OCI-LY1 (cell line): ENCODE measurements around the gene SHMT2.

Experiments used
- H2AFZ ChIP-seq: fragments of 200-600 bp; sonication (generic), shearing (Covaris generic); 2 replicates; pipeline ENCODE4 v1.6.0; 2014; ENCODE audit warnings: antibody characterized with exemption, mild to moderate bottlenecking, low read length
- H3F3A ChIP-seq: fragments of 200-600 bp; sonication (generic), shearing (Covaris generic); 2 replicates; pipeline ENCODE4 v1.6.0; 2014; ENCODE audit warnings: mild to moderate bottlenecking, antibody characterized with exemption, low read length, moderate library complexity; ENCODE audit not compliant: insufficient read depth
- H3K27ac ChIP-seq: fragments of 200-600 bp; sonication (generic); 2 replicates; pipeline ENCODE4 v1.5.1; 2014; ENCODE audit warnings: low read length, mixed run types, mild to moderate bottlenecking, low read depth; ENCODE audit not compliant: poor library complexity, severe bottlenecking
- H3K27me3 ChIP-seq: fragments of 200-600 bp; sonication (generic); 2 replicates; pipeline ENCODE4 v1.6.0; 2014; ENCODE audit warnings: antibody characterized with exemption, mild to moderate bottlenecking, low read length, moderate library complexity; ENCODE audit not compliant: insufficient read depth
- H3K36me3 ChIP-seq: fragments of 200-600 bp; sonication (generic); 2 replicates; pipeline ENCODE4 v1.6.1; 2014; ENCODE audit warnings: mild to moderate bottlenecking, antibody characterized with exemption, low read length, moderate library complexity, mixed read lengths; ENCODE audit not compliant: insufficient read depth
- H3K4me1 ChIP-seq: fragments of 200-600 bp; sonication (generic); 2 replicates; pipeline ENCODE4 v1.5.1; 2014; ENCODE audit warnings: mild to moderate bottlenecking, low read length, moderate library complexity; ENCODE audit not compliant: insufficient read depth, severe bottlenecking
- H3K4me2 ChIP-seq: fragments of 200-600 bp; sonication (generic), shearing (Covaris generic); 2 replicates; pipeline ENCODE4 v1.6.1; 2014; ENCODE audit warnings: low read length
- H3K4me3 ChIP-seq: fragments of 200-600 bp; sonication (generic); 2 replicates; pipeline ENCODE4 v1.5.1; 2014; ENCODE audit warnings: low read length, low read depth, mild to moderate bottlenecking, mixed read lengths; ENCODE audit not compliant: poor library complexity, severe bottlenecking
- H3K79me2 ChIP-seq: fragments of 200-600 bp; shearing (Covaris generic); 2 replicates; pipeline ENCODE4 v1.6.1; 2016; ENCODE audit warnings: mixed run types, low read length, mixed read lengths; ENCODE audit not compliant: insufficient read depth
- H3K9ac ChIP-seq: fragments of 200-600 bp; sonication (generic), shearing (Covaris generic); 2 replicates; pipeline ENCODE4 v1.6.1; 2014; ENCODE audit warnings: mild to moderate bottlenecking, low read length, mixed read lengths
- H3K9me2 ChIP-seq: fragments of 200-600 bp; sonication (generic), shearing (Covaris generic); 2 replicates; pipeline ENCODE4 v1.6.1; 2014; ENCODE audit warnings: low read depth, mild to moderate bottlenecking, low read length, mixed read lengths
- H3K9me3 ChIP-seq: fragments of 200-600 bp; shearing (Covaris generic); 2 replicates; pipeline ENCODE4 v1.6.1; 2014; ENCODE audit warnings: low read length, mixed read lengths
- H4K20me1 ChIP-seq: fragments of 200-600 bp; sonication (generic), shearing (Covaris generic); 2 replicates; pipeline ENCODE4 v1.6.0; 2016; ENCODE audit warnings: mild to moderate bottlenecking, low read length; ENCODE audit not compliant: insufficient read depth
- CTCF ChIP-seq: fragments of 200-600 bp; sonication (generic), shearing (Covaris generic); IDR thresholded peaks from 2 replicates; pipeline ENCODE4 v1.5.1; 2017; ENCODE audit warnings: mild to moderate bottlenecking, antibody characterized with exemption, low read length, moderate library complexity, mixed read lengths
- EZH2 ChIP-seq: fragments of 200-600 bp; sonication (generic), shearing (Covaris generic); IDR thresholded peaks from 2 replicates; pipeline ENCODE4 v1.8.0; 2017; ENCODE audit warnings: borderline replicate concordance, mixed run types, mild to moderate bottlenecking, antibody characterized with exemption, low read length, moderate library complexity, mixed read lengths

The SHMT2 gene

DNA sequence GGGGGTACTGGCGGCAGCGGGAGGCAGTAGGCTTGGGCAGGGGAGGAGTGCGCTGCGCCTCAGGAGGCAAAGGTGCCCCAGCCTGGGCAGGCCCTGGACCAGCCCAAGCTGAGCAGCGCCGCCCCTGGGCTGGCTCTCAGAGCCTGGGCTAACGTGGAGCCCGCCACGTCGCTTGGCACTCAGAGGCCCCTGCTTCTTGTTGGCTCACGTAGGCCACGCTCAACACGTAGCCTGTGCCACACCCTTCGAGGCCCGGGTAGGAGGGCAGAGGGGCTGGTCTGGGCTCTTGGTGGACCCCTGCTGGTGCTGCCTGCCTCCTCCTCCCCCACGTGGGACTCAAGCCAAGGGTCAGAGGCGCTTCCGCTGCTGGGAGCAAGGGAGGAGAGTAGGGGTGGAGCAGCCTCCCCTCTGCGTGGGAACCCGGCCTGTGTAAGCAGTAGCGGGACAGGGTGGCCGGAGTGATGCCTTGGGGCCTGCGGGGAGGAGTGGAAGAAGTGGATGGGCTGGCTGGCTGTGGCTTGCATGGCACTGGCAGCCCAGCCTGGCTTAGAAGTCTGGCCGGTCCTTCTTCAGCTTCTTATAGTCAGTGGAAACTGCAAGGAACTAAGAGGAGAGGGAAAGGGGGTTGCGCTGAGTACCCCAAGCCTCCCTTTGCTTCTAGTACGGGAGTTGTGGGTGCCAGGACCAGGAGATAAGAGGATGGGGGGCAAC, 5.7 kb downstream of the SHMT2 start:
- H3K36me3 ChIP-seq: peaks cover 52% of the 10 kb centered on the region
- H3K9me2 ChIP-seq: no peaks in the 10 kb centered on the region
- peaks cover 11% of the 10 kb centered on the region for H3K79me2 ChIP-seq
- H3K9ac ChIP-seq: peak overlapping the region; percentile 58; the same call in 1 of the 2 replicates
- H3F3A ChIP-seq: peaks cover 8% of the 10 kb centered on the region; the same call in 1 of the 2 replicates
- no peaks in the 10 kb centered on the region for H4K20me1 ChIP-seq
- H3K4me2 ChIP-seq: peak overlapping the region; percentile 62
- peaks cover 94% of the 10 kb centered on the region for H3K4me1 ChIP-seq
- no peak overlapping the region for H2AFZ ChIP-seq
- peak overlapping the region; percentile 97 for H3K27ac ChIP-seq
- H3K27me3 ChIP-seq: no peaks in the 10 kb centered on the region
- no peaks in the 10 kb centered on the region for H3K9me3 ChIP-seq
- no peak for TF ChIP-seq EZH2
- peak; percentile 54 for TF ChIP-seq CTCF
- peak overlapping the region; percentile 50 for H3K4me3 ChIP-seq

DNA sequence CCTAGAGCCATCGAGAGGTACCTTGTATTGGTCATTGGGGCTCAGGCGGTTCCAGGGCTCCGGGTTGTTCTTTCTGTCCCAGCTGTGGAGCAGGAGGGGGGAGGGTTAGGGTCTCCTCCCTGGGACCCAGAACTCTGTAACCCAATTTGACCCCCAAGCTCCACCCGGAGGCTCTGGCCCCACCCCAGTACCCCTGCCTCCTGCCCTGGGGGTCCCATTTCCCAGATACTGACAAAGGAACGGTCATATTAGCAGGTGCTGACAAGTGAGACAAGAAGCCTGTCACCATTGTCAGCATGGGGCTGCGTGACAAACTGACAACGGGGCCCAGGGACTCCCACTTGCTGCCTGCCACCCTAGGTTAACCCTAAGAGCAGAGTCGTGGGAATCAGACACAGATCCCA, 6.2 kb downstream of the SHMT2 start:
- no peak overlapping the region for H2AFZ ChIP-seq
- no peaks in the 10 kb centered on the region for H4K20me1 ChIP-seq
- H3F3A ChIP-seq: peaks cover 8% of the 10 kb centered on the region; the same call in 1 of the 2 replicates
- H3K9me3 ChIP-seq: no peaks in the 10 kb centered on the region
- H3K4me3 ChIP-seq: peak overlapping the region; percentile 50
- peak overlapping the region; percentile 97 for H3K27ac ChIP-seq
- TF ChIP-seq EZH2 (no peak), CTCF (no peak)
- H3K4me2 ChIP-seq: peak overlapping the region; percentile 62; the same call in 1 of the 2 replicates
- peaks cover 6% of the 10 kb centered on the region for H3K79me2 ChIP-seq
- peaks cover 94% of the 10 kb centered on the region for H3K4me1 ChIP-seq
- H3K27me3 ChIP-seq: no peaks in the 10 kb centered on the region
- H3K9me2 ChIP-seq: no peaks in the 10 kb centered on the region
- peaks cover 49% of the 10 kb centered on the region for H3K36me3 ChIP-seq
- H3K9ac ChIP-seq: peak overlapping the region; percentile 58; the same call in 1 of the 2 replicates

DNA sequence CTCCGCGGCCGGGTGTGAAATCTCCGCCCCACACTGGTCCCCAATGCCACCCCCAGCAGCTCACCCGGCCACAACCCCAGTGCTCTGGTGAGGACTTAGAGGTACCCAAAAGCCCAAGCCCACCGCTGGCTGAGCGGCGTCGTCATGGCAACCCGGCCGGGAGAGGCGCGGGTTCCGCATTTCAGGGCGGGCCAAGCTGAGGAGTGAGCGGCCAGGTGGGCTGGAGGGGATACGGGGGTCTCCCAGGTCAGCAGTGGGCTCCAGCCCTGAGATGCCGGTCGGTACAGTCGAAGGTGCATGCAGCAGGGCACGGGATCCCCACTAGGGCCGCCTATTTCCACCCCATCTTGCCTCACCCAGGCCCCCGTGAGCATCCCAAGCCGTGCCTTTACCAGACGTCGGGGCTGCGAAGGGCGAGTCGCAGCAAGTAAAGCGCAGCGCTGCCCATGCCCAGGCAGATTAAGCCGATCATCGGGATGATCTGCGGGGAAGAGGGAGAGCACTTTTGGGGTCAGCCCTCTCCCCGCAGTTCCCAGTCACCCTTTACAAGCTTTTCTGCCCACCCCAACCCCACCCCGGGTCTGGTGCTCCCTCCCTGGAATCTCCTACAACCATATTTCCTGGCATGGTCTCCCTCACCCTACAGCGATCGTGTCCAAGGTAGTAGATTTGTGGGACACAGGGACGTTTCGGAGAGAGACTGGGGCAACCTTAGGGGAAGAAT, 6.9 kb downstream of the SHMT2 start:
- no peaks in the 10 kb centered on the region for H3K9me2 ChIP-seq
- peak overlapping the region; percentile 50 for H3K4me3 ChIP-seq
- H3K36me3 ChIP-seq: peaks cover 43% of the 10 kb centered on the region
- no peaks in the 10 kb centered on the region for H3K9me3 ChIP-seq
- no peaks in the 10 kb centered on the region for H3K27me3 ChIP-seq
- peaks cover 94% of the 10 kb centered on the region for H3K4me1 ChIP-seq
- peak overlapping the region; percentile 62; the same call in 1 of the 2 replicates for H3K4me2 ChIP-seq
- H3F3A ChIP-seq: peaks cover 8% of the 10 kb centered on the region; the same call in 1 of the 2 replicates
- no peak for TF ChIP-seq CTCF
- TF ChIP-seq EZH2: no peak
- H2AFZ ChIP-seq: no peak overlapping the region
- H4K20me1 ChIP-seq: no peaks in the 10 kb centered on the region
- H3K9ac ChIP-seq: no peak overlapping the region; the same call in 1 of the 2 replicates
- no peaks in the 10 kb centered on the region for H3K79me2 ChIP-seq
- peak overlapping the region; percentile 97 for H3K27ac ChIP-seq
